Measurements from ENCODE around the gene LTC4S.

Gene LTC4S

GRCh38 chr5:179794575-179794974 is 789 bp downstream of the LTC4S start:
- no peak for TF ChIP-seq CTCF (IDR thresholded peaks at IDR 0.05; ENCODE audit: low read length)
- TF ChIP-seq EZH2phosphoT487 (IDR thresholded peaks at IDR 0.05; ENCODE audit: low read length): no peak
- no peak for TF ChIP-seq EZH2 (optimal IDR thresholded peaks at IDR 0.05; ENCODE audit: low read depth, low read length)
- peak overlapping the region; percentile 92; the same call in 1 of the 2 replicates for H3K9ac ChIP-seq (ENCODE audit: low read length)
- no peak for DNase-seq
- peak overlapping the region; percentile 96 for H3K4me2 ChIP-seq (ENCODE audit: low read depth, low read length)
- H3K4me3 ChIP-seq (ENCODE audit: low read length): peak overlapping the region; percentile 90; the same call in 1 of the 2 replicates
- H3K79me2 ChIP-seq (ENCODE audit: low read length): peaks cover 12% of the 10 kb centered on the region
- H3K9me3 ChIP-seq (replicated peaks; ENCODE audit: insufficient read depth, low read length): no peaks in the 10 kb centered on the region
- H3K4me1 ChIP-seq (ENCODE audit: low read length): peaks cover 14% of the 10 kb centered on the region; the same call in 1 of the 2 replicates
- no peaks in the 10 kb centered on the region for H3K9me2 ChIP-seq (replicated peaks; ENCODE audit: insufficient read depth, low read length)
- H4K20me1 ChIP-seq (ENCODE audit: insufficient read depth, low read length): no peaks in the 10 kb centered on the region
- peaks cover 29% of the 10 kb centered on the region for H3F3A ChIP-seq (ENCODE audit: insufficient read depth, low read length)
- H3K27ac ChIP-seq (ENCODE audit: low read length): peak overlapping the region; percentile 79; the same call in 1 of the 2 replicates
- no peak overlapping the region for H2AFZ ChIP-seq (ENCODE audit: low read length)
- H3K27me3 ChIP-seq (replicated peaks; ENCODE audit: insufficient read depth, low read length): no peaks in the 10 kb centered on the region
- H3K36me3 ChIP-seq (replicated peaks; ENCODE audit: insufficient read depth, low read length): peaks cover 3% of the 10 kb centered on the region; the same call in 1 of the 2 replicates

DNA sequence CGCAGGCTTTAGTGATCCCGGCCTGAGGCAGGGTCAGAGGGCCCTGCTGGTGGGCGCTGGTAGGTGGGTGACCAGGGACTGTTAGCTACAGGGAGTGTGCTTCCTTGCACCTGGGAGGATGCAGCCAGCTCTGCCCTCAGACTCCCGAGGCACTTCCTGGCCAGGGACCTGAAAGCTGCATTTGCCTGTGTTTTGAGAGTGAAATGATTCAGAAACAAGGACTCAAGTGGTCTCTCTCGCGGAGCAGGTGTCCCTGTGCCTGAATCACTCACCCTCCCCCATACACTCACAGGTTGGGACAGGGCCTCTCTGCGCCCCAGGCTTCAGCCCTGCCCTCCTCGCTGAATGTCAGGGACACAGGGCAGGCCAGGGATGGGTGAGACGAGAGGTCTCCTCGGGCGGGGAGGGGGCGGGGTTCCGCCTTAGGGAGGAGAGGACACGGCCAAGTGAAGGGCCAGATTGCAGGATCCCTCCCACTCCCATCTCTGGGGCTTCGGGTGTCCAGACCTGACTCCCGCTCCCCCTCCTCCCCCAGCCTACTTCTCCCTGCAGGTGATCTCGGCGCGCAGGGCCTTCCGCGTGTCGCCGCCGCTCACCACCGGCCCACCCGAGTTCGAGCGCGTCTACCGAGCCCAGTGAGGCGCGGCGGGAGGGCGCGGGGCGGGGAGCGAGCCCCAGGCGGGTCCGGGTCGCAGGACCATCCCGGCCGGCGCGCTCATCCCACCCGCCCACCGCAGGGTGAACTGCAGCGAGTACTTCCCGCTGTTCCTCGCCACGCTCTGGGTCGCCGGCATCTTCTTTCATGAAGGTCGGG is 1.5 kb downstream of the LTC4S start:
- Histone ChIP-seq H3K36me3 (replicated peaks; ENCODE audit: insufficient read depth, low read length) (peaks cover 6% of the 10 kb centered on the region; the same call in 1 of the 2 replicates), H3K27me3 (replicated peaks; ENCODE audit: insufficient read depth, low read length) (no peaks in the 10 kb centered on the region), H3K4me3 (ENCODE audit: low read length) (peak overlapping the region; percentile 90), H3K9me3 (replicated peaks; ENCODE audit: insufficient read depth, low read length) (no peaks in the 10 kb centered on the region), H3K27ac (ENCODE audit: low read length) (peak overlapping the region; percentile 79; the same call in 1 of the 2 replicates), H3K9me2 (replicated peaks; ENCODE audit: insufficient read depth, low read length) (no peaks in the 10 kb centered on the region), H4K20me1 (ENCODE audit: insufficient read depth, low read length) (no peaks in the 10 kb centered on the region), H3K4me1 (ENCODE audit: low read length) (peaks cover 14% of the 10 kb centered on the region; the same call in 1 of the 2 replicates), H3F3A (ENCODE audit: insufficient read depth, low read length) (peaks cover 29% of the 10 kb centered on the region), H3K9ac (ENCODE audit: low read length) (peak overlapping the region; percentile 92), H3K4me2 (ENCODE audit: low read depth, low read length) (peak overlapping the region; percentile 96), H3K79me2 (ENCODE audit: low read length) (peaks cover 12% of the 10 kb centered on the region), H2AFZ (ENCODE audit: low read length) (peak overlapping the region; percentile 83)
- no peak for TF ChIP-seq CTCF (IDR thresholded peaks at IDR 0.05; ENCODE audit: low read length)
- TF ChIP-seq EZH2phosphoT487 (IDR thresholded peaks at IDR 0.05; ENCODE audit: low read length): no peak
- peak; percentile 40 for DNase-seq

- H3K9me2 ChIP-seq (replicated peaks; ENCODE audit: insufficient read depth, low read length): no peaks in the 10 kb centered on the region
- H3K4me1 ChIP-seq (ENCODE audit: low read length): peaks cover 14% of the 10 kb centered on the region; the same call in 1 of the 2 replicates
- H3K9me3 ChIP-seq (replicated peaks; ENCODE audit: insufficient read depth, low read length): no peaks in the 10 kb centered on the region
- H2AFZ ChIP-seq (ENCODE audit: low read length): peak overlapping the region; percentile 83
- peaks cover 6% of the 10 kb centered on the region; the same call in 1 of the 2 replicates for H3K36me3 ChIP-seq (replicated peaks; ENCODE audit: insufficient read depth, low read length)
- peak; percentile 86 for DNase-seq
- peak overlapping the region; percentile 96 for H3K4me2 ChIP-seq (ENCODE audit: low read depth, low read length)
- H3K27me3 ChIP-seq (replicated peaks; ENCODE audit: insufficient read depth, low read length): no peaks in the 10 kb centered on the region
- peaks cover 29% of the 10 kb centered on the region for H3F3A ChIP-seq (ENCODE audit: insufficient read depth, low read length)
- TF ChIP-seq EZH2phosphoT487 (IDR thresholded peaks at IDR 0.05; ENCODE audit: low read length): no peak
- TF ChIP-seq EZH2 (optimal IDR thresholded peaks at IDR 0.05; ENCODE audit: low read depth, low read length): no peak
- TF ChIP-seq CTCF (IDR thresholded peaks at IDR 0.05; ENCODE audit: low read length): peak; percentile 55
- peak overlapping the region; percentile 90 for H3K4me3 ChIP-seq (ENCODE audit: low read length)
- no peaks in the 10 kb centered on the region for H4K20me1 ChIP-seq (ENCODE audit: insufficient read depth, low read length)
- H3K79me2 ChIP-seq (ENCODE audit: low read length): peaks cover 16% of the 10 kb centered on the region
- peak overlapping the region; percentile 92 for H3K9ac ChIP-seq (ENCODE audit: low read length)
- H3K27ac ChIP-seq (ENCODE audit: low read length): peak overlapping the region; percentile 79
These were observed 2.4 kb downstream of the LTC4S start for GRCh38 chr5:179795863-179796833.

Measured in MM.1S (cell line).